ENCODE data around the gene PAGR1. TPM values are rescaled to one million over a fixed set of nuclear protein-coding genes. Genes with fewer than 3 reads are reported as not detected.
A peak's percentile ranks its signal among the peaks of the same experiment; 100 is the strongest.

PAGR1 gene
- total and polyA plus RNA-seq, 2 of the 13 experiments (the other 11 are each of a cell fraction or from before 2014, with no cell fraction given): 9.8 to 66.4 TPM

DNA sequence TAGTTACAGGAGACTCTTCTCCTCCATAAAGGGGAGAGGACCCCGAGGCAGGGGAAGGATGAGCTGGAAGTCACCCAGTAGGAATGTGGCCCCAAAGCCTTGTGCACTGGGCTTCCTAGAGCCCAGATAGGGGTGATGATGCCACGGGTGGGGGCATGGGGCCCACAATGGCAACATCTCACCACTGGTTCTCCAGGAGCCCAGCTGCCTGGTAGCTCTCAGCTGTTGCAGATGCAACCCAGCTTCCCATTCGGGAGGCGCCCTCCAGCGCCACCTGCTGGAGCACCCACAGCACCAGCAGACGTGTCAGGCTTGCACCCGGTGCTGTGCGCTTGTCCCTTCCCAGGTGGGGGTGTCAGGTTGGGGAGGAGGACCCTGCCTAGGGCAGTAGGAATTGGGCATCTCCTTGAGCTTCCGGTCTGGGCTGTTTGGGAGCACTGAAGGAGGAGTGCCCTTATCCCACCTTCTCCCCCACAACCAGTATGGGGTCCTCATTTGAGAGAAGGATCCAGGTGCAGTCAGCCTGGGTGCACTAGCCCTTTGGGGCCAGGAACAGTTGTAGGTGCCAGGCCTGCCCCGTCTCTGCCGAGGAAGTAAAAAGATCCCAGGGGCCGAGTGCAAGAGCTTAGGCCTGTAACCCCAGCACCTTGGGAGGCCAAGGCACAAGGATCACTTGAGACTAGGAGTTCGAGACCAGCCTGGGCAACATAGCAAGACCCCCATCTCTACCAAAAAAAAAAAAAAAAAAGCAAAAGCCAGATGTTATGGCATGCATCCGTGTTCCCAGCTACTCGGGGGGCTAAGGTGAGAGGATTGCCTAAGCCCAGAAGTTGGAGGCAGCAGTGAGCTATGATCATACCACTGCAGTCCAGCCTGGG, 32.7 kb downstream of the PAGR1 start (continued):
- TF ChIP-seq TFDP1 (CRISPR knock-in tag; IDR thresholded peaks at IDR 0.05; ENCODE audit: borderline replicate concordance) (peak; percentile 21; the same call in 1 of the 2 replicates), AGO2 (optimal IDR thresholded peaks at IDR 0.05; ENCODE audit: low read depth, low read length) (peak; percentile 64), ZNF772 (CRISPR knock-in tag; IDR thresholded peaks at IDR 0.05) (0 out of 2 replicates have a peak, but pooled peaks have one; percentile 77), ZNF431 (CRISPR knock-in tag; IDR thresholded peaks at IDR 0.05; ENCODE audit: borderline replicate concordance, low read depth) (no peak), ATF6 (CRISPR knock-in tag; conservative IDR thresholded peaks at IDR 0.05) (no peak), ZNF260 (CRISPR knock-in tag; IDR thresholded peaks at IDR 0.05; ENCODE audit: borderline replicate concordance, low read depth) (no peak), ZNF766 (CRISPR knock-in tag; IDR thresholded peaks at IDR 0.05; ENCODE audit: borderline replicate concordance) (0 out of 2 replicates have a peak, but pooled peaks have one; percentile 60), ZMAT3 (CRISPR knock-in tag; conservative IDR thresholded peaks at IDR 0.05) (0 out of 2 replicates have a peak, but pooled peaks have one; percentile 44), RFXAP (CRISPR knock-in tag; IDR thresholded peaks at IDR 0.05; ENCODE audit: borderline replicate concordance) (no peak), HNF4A (CRISPR knock-in tag; IDR thresholded peaks at IDR 0.05) (no peak), REPIN1 (CRISPR knock-in tag; IDR thresholded peaks at IDR 0.05; ENCODE audit: borderline replicate concordance, low read depth) (peak; percentile 75), KLF11 (CRISPR knock-in tag; IDR thresholded peaks at IDR 0.05) (peak; percentile 78; the same call in 1 of the 2 replicates), ZNF276 (CRISPR knock-in tag; IDR thresholded peaks at IDR 0.05; ENCODE audit: low read depth) (0 out of 2 replicates have a peak, but pooled peaks have one; percentile 35), SNRNP70 (IDR thresholded peaks at IDR 0.05; ENCODE audit: low read depth, low read length) (no peak), KLF6 (CRISPR knock-in tag; IDR thresholded peaks at IDR 0.05) (0 out of 2 replicates have a peak, but pooled peaks have one; percentile 71), SALL1 (CRISPR knock-in tag; IDR thresholded peaks at IDR 0.05) (peak; percentile 63), ZNF362 (CRISPR knock-in tag; IDR thresholded peaks at IDR 0.05; ENCODE audit: borderline replicate concordance) (peak; percentile 73; the same call in 1 of the 2 replicates), ZNF496 (CRISPR knock-in tag; IDR thresholded peaks at IDR 0.05; ENCODE audit: insufficient replicate concordance) (no peak), RBM39 (IDR thresholded peaks at IDR 0.05; ENCODE audit: low read depth, low read length, poor library complexity, severe bottlenecking) (peak; percentile 60)
- TF ChIP-seq, protein P1, sequence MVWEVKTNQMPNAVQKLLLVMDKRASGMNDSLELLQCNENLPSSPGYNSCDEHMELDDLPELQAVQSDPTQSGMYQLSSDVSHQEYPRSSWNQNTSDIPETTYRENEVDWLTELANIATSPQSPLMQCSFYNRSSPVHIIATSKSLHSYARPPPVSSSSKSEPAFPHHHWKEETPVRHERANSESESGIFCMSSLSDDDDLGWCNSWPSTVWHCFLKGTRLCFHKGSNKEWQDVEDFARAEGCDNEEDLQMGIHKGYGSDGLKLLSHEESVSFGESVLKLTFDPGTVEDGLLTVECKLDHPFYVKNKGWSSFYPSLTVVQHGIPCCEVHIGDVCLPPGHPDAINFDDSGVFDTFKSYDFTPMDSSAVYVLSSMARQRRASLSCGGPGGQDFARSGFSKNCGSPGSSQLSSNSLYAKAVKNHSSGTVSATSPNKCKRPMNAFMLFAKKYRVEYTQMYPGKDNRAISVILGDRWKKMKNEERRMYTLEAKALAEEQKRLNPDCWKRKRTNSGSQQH (CRISPR knock-in tag; IDR thresholded peaks at IDR 0.05; ENCODE audit: low read depth): peak; percentile 75; the same call in 1 of the 2 replicates

Data from HepG2 (cell line).